Esophagus squamous epithelium (tissue), 5 donors: Measurements from ENCODE around the gene PHC2. TPM values are rescaled to one million over a fixed set of nuclear protein-coding genes. Genes with fewer than 3 reads are reported as not detected.

ENCODE experiments used
- DNase-seq: peaks from one replicate; lab custom pipeline; 2025; lab: John Stamatoyannopoulos, UW
- H3K27ac ChIP-seq, 4 donors: fragments of 200-600 bp; sonication (generic); one replicate each; pipeline ENCODE4 v1.5.1; 2016 to 2019; ENCODE audit warnings: mild to moderate bottlenecking in 1 of 4
- H3K27me3 ChIP-seq, 4 donors: fragments of 200-600 bp; sonication (generic); 1 replicate in 3 of 4; 2 replicates in 1 of 4; pipeline versions ENCODE4 v1.5.1 to v1.6.0; 2017 to 2021; ENCODE audit warnings: antibody characterized with exemption in 1 of 4
- H3K36me3 ChIP-seq, 3 donors: fragments of 200-600 bp; sonication (generic); one replicate each; pipeline ENCODE4 v1.5.1; 2016 to 2019
- H3K4me1 ChIP-seq, 3 donors: fragments of 200-600 bp; sonication (generic); one replicate each; pipeline ENCODE4 v1.5.1; 2017 to 2019
- H3K4me3 ChIP-seq, 4 donors: fragments of 200-600 bp; sonication (generic); 1 replicate in 3 of 4; 2 replicates in 1 of 4; pipeline ENCODE4 v1.5.1; 2016 to 2019; ENCODE audit warnings: mild to moderate bottlenecking in 2 of 4, moderate library complexity in 1 of 4
- H3K9me3 ChIP-seq, 3 donors: fragments of 200-600 bp; sonication (generic); one replicate each; pipeline ENCODE4 v1.5.1; 2016 to 2019
- POLR2A ChIP-seq, 4 donors: fragments of 450-650 bp; IDR thresholded peaks; one replicate each; pipeline ENCODE4 v1.6.1; 2017; ENCODE audit warnings: antibody characterized with exemption in 4 of 4, mild to moderate bottlenecking in 4 of 4, moderate library complexity in 3 of 4
- WGBS, 2 donors: methylation state at CpG; one replicate each; pipeline ENCODE4 v1.1.5; 2018; 5-methylcytosine and 5-hydroxymethylcytosine counted together
- intact Hi-C: fragments of 100-400 bp; cut with DNase I; formaldehyde crosslinking; loops from one replicate; pipeline ENCODE4 v1.15.0; 2022
- total RNA-seq, 4 donors: library from RNA; depleted of rRNA; stranded (reverse); fragments of >200 nt; gene quantifications; one replicate each; pipeline ENCODE4 v1.1.0, GENCODE V29; 2016
- TF ChIP-seq, protein P1 (sequence below), 6 experiments: fragments of 450-650 bp in 4 of 6; fragments of 200-600 bp in 2 of 6; sonication (generic) in 2 of 6; IDR thresholded peaks; one replicate each; pipeline ENCODE4 v1.5.1; 2016 to 2019; ENCODE audit warnings: antibody characterized with exemption in 6 of 6, mild to moderate bottlenecking in 4 of 6, moderate library complexity in 4 of 6
- donor health status: DM: yes; HTN: yes; CAD: no.

The PHC2 gene
- total RNA-seq, 4 donors from 2014 or later, result 27.4 to 92.1 (median 50.6) TPM

- H3K36me3 ChIP-seq, result peaks cover 0 to 47% (median 0%) of the 10 kb centered on the region in 3 donors
- H3K4me1 ChIP-seq, result peaks cover 8 to 52% (median 8%) of the 10 kb centered on the region in 3 donors
- no peaks in the 10 kb centered on the region for H3K9me3 ChIP-seq
- intact Hi-C loops, result loop anchor here (10.0 kb wide), 1 partner anchor 93 kb away; no protein-coding TSS in a partner anchor
- no peak for TF ChIP-seq POLR2A (IDR thresholded peaks at IDR 0.05)
- TF ChIP-seq, protein P1, sequence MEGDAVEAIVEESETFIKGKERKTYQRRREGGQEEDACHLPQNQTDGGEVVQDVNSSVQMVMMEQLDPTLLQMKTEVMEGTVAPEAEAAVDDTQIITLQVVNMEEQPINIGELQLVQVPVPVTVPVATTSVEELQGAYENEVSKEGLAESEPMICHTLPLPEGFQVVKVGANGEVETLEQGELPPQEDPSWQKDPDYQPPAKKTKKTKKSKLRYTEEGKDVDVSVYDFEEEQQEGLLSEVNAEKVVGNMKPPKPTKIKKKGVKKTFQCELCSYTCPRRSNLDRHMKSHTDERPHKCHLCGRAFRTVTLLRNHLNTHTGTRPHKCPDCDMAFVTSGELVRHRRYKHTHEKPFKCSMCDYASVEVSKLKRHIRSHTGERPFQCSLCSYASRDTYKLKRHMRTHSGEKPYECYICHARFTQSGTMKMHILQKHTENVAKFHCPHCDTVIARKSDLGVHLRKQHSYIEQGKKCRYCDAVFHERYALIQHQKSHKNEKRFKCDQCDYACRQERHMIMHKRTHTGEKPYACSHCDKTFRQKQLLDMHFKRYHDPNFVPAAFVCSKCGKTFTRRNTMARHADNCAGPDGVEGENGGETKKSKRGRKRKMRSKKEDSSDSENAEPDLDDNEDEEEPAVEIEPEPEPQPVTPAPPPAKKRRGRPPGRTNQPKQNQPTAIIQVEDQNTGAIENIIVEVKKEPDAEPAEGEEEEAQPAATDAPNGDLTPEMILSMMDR (IDR thresholded peaks at IDR 0.05), result no peak
- WGBS, 2 donors, result 95 to 100% methylated on average over 3 to 8 of the region's 12 CpGs
- H3K27ac ChIP-seq, result no peak overlapping the region
- no peak overlapping the region for H3K4me3 ChIP-seq
- DNase-seq, result no peak
- no peaks in the 10 kb centered on the region for H3K27me3 ChIP-seq
These were observed 58.7 kb downstream of the PHC2 start for GRCh38 chr1:33372162-33372561.

GRCh38 chr1:33371334-33371733 lies 59.6 kb downstream of the PHC2 start:
- Histone ChIP-seq H3K27ac (no peak overlapping the region), H3K27me3 (no peaks in the 10 kb centered on the region), H3K4me1 (peaks cover 1 to 52% (median 17%) of the 10 kb centered on the region in 3 donors), H3K9me3 (no peaks in the 10 kb centered on the region), H3K36me3 (peaks cover 0 to 53% (median 0%) of the 10 kb centered on the region in 3 donors), H3K4me3 (no peak overlapping the region)
- intact Hi-C loops, result loop anchor here (10.0 kb wide), 1 partner anchor 93 kb away; no protein-coding TSS in a partner anchor
- no peak for DNase-seq
- TF ChIP-seq, protein P1 (IDR thresholded peaks at IDR 0.05), result no peak
- TF ChIP-seq POLR2A (IDR thresholded peaks at IDR 0.05), result no peak
- 84 to 95% methylated on average over 8 of the region's 9 CpGs for WGBS, 2 donors

- Histone ChIP-seq H3K9me3 (no peaks in the 10 kb centered on the region), H3K27me3 (no peaks in the 10 kb centered on the region), H3K36me3 (peaks cover 0 to 53% (median 0%) of the 10 kb centered on the region in 3 donors), H3K4me3 (no peak overlapping the region), H3K27ac (no peak overlapping the region), H3K4me1 (peaks cover 0 to 56% (median 22%) of the 10 kb centered on the region in 3 donors)
- DNase-seq, result no peak
- no peak for TF ChIP-seq POLR2A (IDR thresholded peaks at IDR 0.05)
- TF ChIP-seq, protein P1 (IDR thresholded peaks at IDR 0.05), result no peak
- intact Hi-C loops, result loop anchor here (10.0 kb wide), 1 partner anchor 94 kb away; no protein-coding TSS in a partner anchor
- WGBS, 2 donors, result 40 to 78% methylated on average over 1 to 5 of the region's 5 CpGs
These were observed 60.1 kb downstream of the PHC2 start for GRCh38 chr1:33370827-33371226.

- Histone ChIP-seq H3K27me3 (no peaks in the 10 kb centered on the region), H3K4me3 (no peak overlapping the region), H3K4me1 (peaks cover 0 to 59% (median 24%) of the 10 kb centered on the region in 3 donors), H3K36me3 (peaks cover 0 to 53% (median 0%) of the 10 kb centered on the region in 3 donors), H3K27ac (peak overlapping the region in 1 of 4 donors; percentile 36), H3K9me3 (no peaks in the 10 kb centered on the region)
- WGBS, 2 donors, result 49 to 81% methylated on average over 2 to 3 of the region's 4 CpGs
- DNase-seq, result no peak
- intact Hi-C loops, result loop anchor here (10.0 kb wide), 1 partner anchor 94 kb away; no protein-coding TSS in a partner anchor
- TF ChIP-seq, protein P1 (IDR thresholded peaks at IDR 0.05), result no peak
- no peak for TF ChIP-seq POLR2A (IDR thresholded peaks at IDR 0.05)
These were observed 60.6 kb downstream of the PHC2 start for GRCh38 chr1:33370301-33370700.

DNA sequence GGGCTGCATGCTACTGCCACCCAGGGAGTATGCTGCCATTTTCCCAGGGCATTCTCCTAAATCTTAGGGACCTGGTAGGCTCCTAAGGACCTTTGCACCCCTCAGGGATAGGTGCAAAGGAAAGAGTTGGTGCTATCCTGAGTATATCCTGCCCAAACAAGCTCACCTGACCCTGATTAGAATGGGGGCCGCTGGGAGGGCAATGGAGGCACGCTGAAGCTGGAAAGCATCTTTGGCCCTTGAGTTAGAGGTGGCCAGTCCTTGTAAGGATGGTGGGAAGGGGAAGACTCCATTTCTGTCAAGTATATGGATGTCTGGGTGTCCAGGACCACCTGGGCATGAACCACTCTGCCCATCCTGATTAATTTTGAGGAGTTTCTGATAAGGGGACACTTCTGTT lies 61.1 kb downstream of the PHC2 start:
- DNase-seq, result no peak
- no peaks in the 10 kb centered on the region for H3K9me3 ChIP-seq
- no peaks in the 10 kb centered on the region for H3K27me3 ChIP-seq
- WGBS, 2 donors, result 40 to 95% methylated on average over 1 to 2 of the region's 2 CpGs
- intact Hi-C loops, result loop anchor here (5.0 to 10.0 kb wide), 3 partner anchors 72 to 255 kb away; no protein-coding TSS in a partner anchor
- H3K4me1 ChIP-seq, result peaks cover 1 to 59% (median 25%) of the 10 kb centered on the region in 3 donors
- peak overlapping the region in 1 of 4 donors; percentile 36 for H3K27ac ChIP-seq
- H3K4me3 ChIP-seq, result no peak overlapping the region
- TF ChIP-seq POLR2A (IDR thresholded peaks at IDR 0.05), result no peak
- TF ChIP-seq, protein P1 (IDR thresholded peaks at IDR 0.05), result no peak
- H3K36me3 ChIP-seq, result peaks cover 0 to 53% (median 0%) of the 10 kb centered on the region in 3 donors
